ENCODE results near the gene FIBCD1.

GRCh38 chr9:130927995-130928900 lies 10.8 kb downstream of the FIBCD1 start:
- no peak for TF ChIP-seq CTCF (IDR thresholded peaks at IDR 0.05)
- TF ChIP-seq TCF12 (IDR thresholded peaks at IDR 0.05): peak; percentile 44
- peak; percentile 20 for TF ChIP-seq MAX (IDR thresholded peaks at IDR 0.05; ENCODE audit: low read depth)
- no peak for TF ChIP-seq CHD2 (IDR thresholded peaks at IDR 0.05; ENCODE audit: low read length, partially characterized antibody)
- TF ChIP-seq NRF1 (IDR thresholded peaks at IDR 0.05; ENCODE audit: low read depth, low read length): no peak
- no peak for TF ChIP-seq RXRA (IDR thresholded peaks at IDR 0.05; ENCODE audit: borderline replicate concordance, low read depth)
